ENCODE data around the gene ZBTB7C.

DNA sequence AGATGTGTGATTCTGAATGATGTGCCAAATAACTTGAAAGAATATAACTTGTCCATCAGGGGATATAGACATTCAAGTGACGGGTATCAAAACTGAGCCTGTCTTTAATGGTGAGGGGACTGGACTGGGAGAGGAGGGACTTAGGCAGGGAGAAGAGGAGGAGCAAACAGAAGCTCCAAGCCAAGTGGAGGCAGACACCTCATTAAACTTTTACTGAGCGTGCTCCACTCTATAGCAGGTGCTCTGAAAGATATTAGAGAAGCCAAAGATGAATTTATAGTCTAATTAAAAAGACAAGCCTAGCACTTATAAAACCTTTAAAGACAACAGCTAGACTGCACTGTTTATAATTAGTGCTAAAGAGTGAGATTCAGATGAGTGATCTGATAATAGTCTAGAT lies 431.0 kb downstream of the ZBTB7C start:
- no peak for TF ChIP-seq CTCF (IDR thresholded peaks at IDR 0.05)
- TF ChIP-seq EZH2 (IDR thresholded peaks at IDR 0.05), result no peak
